Lower leg skin (tissue), 3 donors: ENCODE results near the gene RNASEH2B.

Source experiments
- POLR2A ChIP-seq, 2 donors: fragments of 450-650 bp; IDR thresholded peaks; one replicate each; pipeline ENCODE4 v1.6.1; 2016 to 2017; ENCODE audit warnings: antibody characterized with exemption in 2 of 2, mild to moderate bottlenecking in 1 of 2, moderate library complexity in 1 of 2
- TF ChIP-seq, protein P1 (sequence below), 3 donors: fragments of 450-650 bp; IDR thresholded peaks; one replicate each; pipeline ENCODE4 v1.5.1; 2016; ENCODE audit warnings: antibody characterized with exemption in 3 of 3, mild to moderate bottlenecking in 3 of 3, moderate library complexity in 2 of 3

DNA sequence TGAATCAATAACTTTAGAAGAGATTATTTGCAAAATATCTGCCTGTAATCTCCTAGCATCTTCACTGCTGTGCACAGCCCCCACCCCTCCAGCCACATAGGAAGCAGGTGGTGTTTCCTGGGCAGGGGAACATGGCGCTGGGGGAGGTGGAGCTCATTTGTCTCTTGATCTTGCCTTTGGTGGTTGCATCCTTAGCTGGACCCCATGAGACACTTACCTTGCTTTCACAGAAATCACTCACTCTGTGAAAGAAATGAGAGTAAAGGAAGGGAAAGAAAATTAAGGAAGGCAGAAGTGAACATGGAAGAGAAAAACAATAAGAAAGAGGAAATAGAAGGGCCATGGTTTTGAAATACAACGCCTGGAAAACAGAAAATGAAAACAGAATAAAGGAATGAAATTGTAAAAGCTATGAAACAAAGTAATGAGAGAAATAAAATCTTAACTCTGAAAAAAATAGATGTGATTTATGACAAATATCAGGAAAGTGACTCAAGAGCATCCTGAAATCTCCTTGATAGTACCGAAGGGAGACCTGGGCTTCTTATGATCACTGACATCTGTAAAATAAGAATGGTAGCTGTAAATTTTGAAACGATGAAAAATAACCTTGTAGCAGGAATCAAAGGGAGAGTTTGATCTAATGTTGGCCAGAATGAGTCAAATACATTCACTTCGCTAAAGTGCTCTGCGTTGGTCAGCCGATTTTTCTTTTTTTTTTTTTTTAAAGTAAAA, 17.2 kb upstream of the RNASEH2B start:
- no peak for TF ChIP-seq POLR2A (IDR thresholded peaks at IDR 0.05)
- TF ChIP-seq, protein P1, sequence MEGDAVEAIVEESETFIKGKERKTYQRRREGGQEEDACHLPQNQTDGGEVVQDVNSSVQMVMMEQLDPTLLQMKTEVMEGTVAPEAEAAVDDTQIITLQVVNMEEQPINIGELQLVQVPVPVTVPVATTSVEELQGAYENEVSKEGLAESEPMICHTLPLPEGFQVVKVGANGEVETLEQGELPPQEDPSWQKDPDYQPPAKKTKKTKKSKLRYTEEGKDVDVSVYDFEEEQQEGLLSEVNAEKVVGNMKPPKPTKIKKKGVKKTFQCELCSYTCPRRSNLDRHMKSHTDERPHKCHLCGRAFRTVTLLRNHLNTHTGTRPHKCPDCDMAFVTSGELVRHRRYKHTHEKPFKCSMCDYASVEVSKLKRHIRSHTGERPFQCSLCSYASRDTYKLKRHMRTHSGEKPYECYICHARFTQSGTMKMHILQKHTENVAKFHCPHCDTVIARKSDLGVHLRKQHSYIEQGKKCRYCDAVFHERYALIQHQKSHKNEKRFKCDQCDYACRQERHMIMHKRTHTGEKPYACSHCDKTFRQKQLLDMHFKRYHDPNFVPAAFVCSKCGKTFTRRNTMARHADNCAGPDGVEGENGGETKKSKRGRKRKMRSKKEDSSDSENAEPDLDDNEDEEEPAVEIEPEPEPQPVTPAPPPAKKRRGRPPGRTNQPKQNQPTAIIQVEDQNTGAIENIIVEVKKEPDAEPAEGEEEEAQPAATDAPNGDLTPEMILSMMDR (IDR thresholded peaks at IDR 0.05): no peak
